Vagina (tissue), 2 donors: ENCODE results near the gene KRT7. TPM values are rescaled to one million over a fixed set of nuclear protein-coding genes. Genes with fewer than 3 reads are reported as not detected.

Source experiments
- DNase-seq, 2 donors: peaks; one replicate each; pipeline ENCODE4 v3.0.0-alpha.2; 2017; ENCODE audit errors: extremely low spot score in 2 of 2
- H3K27ac ChIP-seq: fragments of 200-600 bp; sonication (generic); one replicate; pipeline ENCODE4 v1.5.1; 2019
- H3K27me3 ChIP-seq: fragments of 200-600 bp; sonication (generic); one replicate; pipeline ENCODE4 v1.5.1; 2019
- H3K36me3 ChIP-seq, 2 donors: fragments of 200-600 bp; sonication (generic); one replicate each; pipeline ENCODE4 v1.5.1; 2017 to 2019
- H3K4me1 ChIP-seq: fragments of 200-600 bp; sonication (generic); one replicate; pipeline ENCODE4 v1.5.1; 2019
- H3K4me3 ChIP-seq, 2 donors: fragments of 200-600 bp; sonication (generic); 1 replicate in 1 of 2; 2 replicates in 1 of 2; pipeline ENCODE4 v1.5.1; 2016 to 2019
- H3K9me3 ChIP-seq: fragments of 200-600 bp; sonication (generic); one replicate; pipeline ENCODE4 v1.5.1; 2019
- CTCF ChIP-seq, 3 experiments: fragments of 450-650 bp in 2 of 3; fragments of 200-600 bp in 1 of 3; sonication (generic) in 1 of 3; IDR thresholded peaks; one replicate each; pipeline ENCODE4 v1.5.1; 2017 to 2019; ENCODE audit warnings: antibody characterized with exemption in 3 of 3, mild to moderate bottlenecking in 2 of 3, moderate library complexity in 2 of 3
- POLR2A ChIP-seq, 2 donors: fragments of 450-650 bp; IDR thresholded peaks; one replicate each; pipeline ENCODE4 v1.6.1; 2017; ENCODE audit warnings: antibody characterized with exemption in 2 of 2, mild to moderate bottlenecking in 2 of 2, moderate library complexity in 2 of 2
- POLR2AphosphoS5 ChIP-seq, 2 donors: sonication (generic); formaldehyde crosslinking; IDR thresholded peaks; one replicate each; pipeline ENCODE4 v1.9.0; 2017; ENCODE audit warnings: antibody characterized with exemption in 2 of 2, mild to moderate bottlenecking in 2 of 2, low read depth in 1 of 2; ENCODE audit not compliant: insufficient read depth in 1 of 2
- intact Hi-C: fragments of 100-400 bp; cut with DNase I; formaldehyde crosslinking; loops from one replicate; pipeline ENCODE4 v1.15.1; 2023
- total RNA-seq: library from RNA; depleted of rRNA; stranded (reverse); fragments of >200 nt; gene quantifications from one replicate; pipeline ENCODE4 v1.2.3, GENCODE V29; 2016

The KRT7 gene
- total RNA-seq, 1 donor from 2014 or later = 7.6 TPM

GRCh38 chr12:52209321-52209720 lies 23.7 kb upstream of the KRT7 start:
- DNase-seq = no peak
- Histone ChIP-seq H3K36me3 (no peaks in the 10 kb centered on the region), H3K4me3 (no peak overlapping the region), H3K4me1 (peaks cover 5% of the 10 kb centered on the region), H3K27ac (no peak overlapping the region), H3K27me3 (no peaks in the 10 kb centered on the region), H3K9me3 (no peaks in the 10 kb centered on the region)
- no peak for TF ChIP-seq POLR2AphosphoS5 (IDR thresholded peaks at IDR 0.05; ENCODE audit: insufficient read depth in 1 of 2, low read depth in 1 of 2)
- no peak for TF ChIP-seq CTCF (IDR thresholded peaks at IDR 0.05)
- no peak for TF ChIP-seq POLR2A (IDR thresholded peaks at IDR 0.05)
- intact Hi-C loops = no loop called here

GRCh38 chr12:52210186-52210924 lies 22.7 kb upstream of the KRT7 start:
- H3K4me1 ChIP-seq = peaks cover 5% of the 10 kb centered on the region
- no peak overlapping the region for H3K27ac ChIP-seq
- intact Hi-C loops = no loop called here

GRCh38 chr12:52210925-52211650 lies 22.0 kb upstream of the KRT7 start:
- no peaks in the 10 kb centered on the region for H3K9me3 ChIP-seq
- H3K36me3 ChIP-seq = no peaks in the 10 kb centered on the region
- no peak for TF ChIP-seq CTCF (IDR thresholded peaks at IDR 0.05)
- no peak for TF ChIP-seq POLR2AphosphoS5 (IDR thresholded peaks at IDR 0.05; ENCODE audit: insufficient read depth in 1 of 2, low read depth in 1 of 2)
- no peak for TF ChIP-seq POLR2A (IDR thresholded peaks at IDR 0.05)
- intact Hi-C loops = no loop called here
- no peak for DNase-seq
- H3K27me3 ChIP-seq = no peaks in the 10 kb centered on the region
- H3K4me1 ChIP-seq = peaks cover 12% of the 10 kb centered on the region
- H3K27ac ChIP-seq = peak overlapping the region; percentile 20
- H3K4me3 ChIP-seq = no peak overlapping the region

More at GRCh38 chr12:52210186-52210924, 22.7 kb upstream of the KRT7 start:
- Histone ChIP-seq H3K27me3 (no peaks in the 10 kb centered on the region), H3K4me3 (no peak overlapping the region), H3K9me3 (no peaks in the 10 kb centered on the region), H3K36me3 (no peaks in the 10 kb centered on the region)
- TF ChIP-seq POLR2A (IDR thresholded peaks at IDR 0.05) (no peak), POLR2AphosphoS5 (IDR thresholded peaks at IDR 0.05; ENCODE audit: insufficient read depth in 1 of 2, low read depth in 1 of 2) (peak in 1 of 2 donors; percentile 75)
- no peak for DNase-seq

- TF ChIP-seq POLR2AphosphoS5 (IDR thresholded peaks at IDR 0.05; ENCODE audit: insufficient read depth in 1 of 2, low read depth in 1 of 2) (no peak), CTCF (IDR thresholded peaks at IDR 0.05) (no peak), POLR2A (IDR thresholded peaks at IDR 0.05) (no peak)
- Histone ChIP-seq H3K4me3 (no peak overlapping the region), H3K9me3 (no peaks in the 10 kb centered on the region), H3K4me1 (peaks cover 19% of the 10 kb centered on the region), H3K27me3 (no peaks in the 10 kb centered on the region), H3K27ac (no peak overlapping the region), H3K36me3 (no peaks in the 10 kb centered on the region)
- intact Hi-C loops = no loop called here
- no peak for DNase-seq
Measured at GRCh38 chr12:52211716-52212585, 21.1 kb upstream of the KRT7 start.
